ENCODE data around the gene PPP1R9A.
A peak's percentile ranks its signal among the peaks of the same experiment; 100 is the strongest.

PPP1R9A gene

GRCh38 chr7:94882891-94883290, 24.5 kb upstream of the PPP1R9A start:
- no peak for TF ChIP-seq CTCF (IDR thresholded peaks at IDR 0.05; ENCODE audit: insufficient read depth, low read depth, low read length, missing control alignments)
- no peak for DNase-seq (ENCODE audit: low read depth)
- no peak overlapping the region for H3K4me3 ChIP-seq (ENCODE audit: low read depth, low read length)

GRCh38 chr7:94883616-94884015, 23.8 kb upstream of the PPP1R9A start:
- no peak for TF ChIP-seq CTCF (IDR thresholded peaks at IDR 0.05; ENCODE audit: insufficient read depth, low read depth, low read length, missing control alignments)
- H3K4me3 ChIP-seq (ENCODE audit: low read depth, low read length), result no peak overlapping the region
- no peak for DNase-seq (ENCODE audit: low read depth)

- no peak overlapping the region for H3K4me3 ChIP-seq (ENCODE audit: low read depth, low read length)
- no peak for TF ChIP-seq CTCF (IDR thresholded peaks at IDR 0.05; ENCODE audit: insufficient read depth, low read depth, low read length, missing control alignments)
- DNase-seq (ENCODE audit: low read depth), result peak; percentile 14
These were observed 18.8 kb upstream of the PPP1R9A start for GRCh38 chr7:94888551-94888950.

- no peak overlapping the region for H3K4me3 ChIP-seq (ENCODE audit: low read depth, low read length)
- no peak for DNase-seq (ENCODE audit: low read depth)
- no peak for TF ChIP-seq CTCF (IDR thresholded peaks at IDR 0.05; ENCODE audit: insufficient read depth, low read depth, low read length, missing control alignments)
These were observed 18.3 kb upstream of the PPP1R9A start for GRCh38 chr7:94888995-94889523.

- no peak for TF ChIP-seq CTCF (IDR thresholded peaks at IDR 0.05; ENCODE audit: insufficient read depth, low read depth, low read length, missing control alignments)
- no peak for DNase-seq (ENCODE audit: low read depth)
These were observed 17.2 kb upstream of the PPP1R9A start for GRCh38 chr7:94890216-94890615.

GRCh38 chr7:94893661-94894060, 13.7 kb upstream of the PPP1R9A start:
- no peak overlapping the region for H3K4me3 ChIP-seq (ENCODE audit: low read depth, low read length)
- no peak for TF ChIP-seq CTCF (IDR thresholded peaks at IDR 0.05; ENCODE audit: insufficient read depth, low read depth, low read length, missing control alignments)
- DNase-seq (ENCODE audit: low read depth), result no peak

More at GRCh38 chr7:94890216-94890615, 17.2 kb upstream of the PPP1R9A start:
- no peak overlapping the region for H3K4me3 ChIP-seq (ENCODE audit: low read depth, low read length)

GRCh38 chr7:94897541-94897940, 9.9 kb upstream of the PPP1R9A start:
- H3K4me3 ChIP-seq (ENCODE audit: low read depth, low read length), result no peak overlapping the region
- no peak for DNase-seq (ENCODE audit: low read depth)
- no peak for TF ChIP-seq CTCF (IDR thresholded peaks at IDR 0.05; ENCODE audit: insufficient read depth, low read depth, low read length, missing control alignments)

All from GM12865 (cell line).